D341Med (cell line): ENCODE results near the gene PPP1R2.

Experiments
- DNase-seq: peaks from one replicate; pipeline ENCODE4 v3.0.0; 2012; ENCODE audit warnings: low spot score

Gene PPP1R2

GRCh38 chr3:195565716-195566115 lies 22.6 kb upstream of the PPP1R2 start:
- DNase-seq, result no peak

GRCh38 chr3:195563317-195563716 lies 20.2 kb upstream of the PPP1R2 start:
- no peak for DNase-seq

- no peak for DNase-seq
Observed at GRCh38 chr3:195559723-195560409, 16.7 kb upstream of the PPP1R2 start.

GRCh38 chr3:195558602-195559001 lies 15.5 kb upstream of the PPP1R2 start:
- peak; percentile 63 for DNase-seq

- DNase-seq, result no peak
Observed at GRCh38 chr3:195557322-195557721, 14.2 kb upstream of the PPP1R2 start.

- no peak for DNase-seq
Observed at GRCh38 chr3:195556390-195556789, 13.3 kb upstream of the PPP1R2 start.

GRCh38 chr3:195555110-195555509 lies 12.0 kb upstream of the PPP1R2 start:
- DNase-seq, result no peak

GRCh38 chr3:195554458-195554857 lies 11.3 kb upstream of the PPP1R2 start:
- no peak for DNase-seq

- no peak for DNase-seq
Observed at GRCh38 chr3:195553268-195553667, 10.1 kb upstream of the PPP1R2 start.

- DNase-seq, result peak; percentile 66
Observed at GRCh38 chr3:195551381-195551978, 8.4 kb upstream of the PPP1R2 start.

- DNase-seq, result no peak
Observed at GRCh38 chr3:195550723-195551122, 7.6 kb upstream of the PPP1R2 start.

GRCh38 chr3:195549931-195550519 lies 6.9 kb upstream of the PPP1R2 start:
- no peak for DNase-seq

- no peak for DNase-seq
Observed at GRCh38 chr3:195548987-195549386, 5.9 kb upstream of the PPP1R2 start.

GRCh38 chr3:195548501-195548900 lies 5.4 kb upstream of the PPP1R2 start:
- no peak for DNase-seq

GRCh38 chr3:195548006-195548405 lies 4.9 kb upstream of the PPP1R2 start:
- no peak for DNase-seq

- DNase-seq, result no peak
Observed at GRCh38 chr3:195546130-195546560, 3.0 kb upstream of the PPP1R2 start.

- DNase-seq, result no peak
Observed at GRCh38 chr3:195544634-195545033, 1.5 kb upstream of the PPP1R2 start.

GRCh38 chr3:195544230-195544536 lies 1.1 kb upstream of the PPP1R2 start:
- DNase-seq, result no peak

GRCh38 chr3:195543500-195544229 lies 540 bp upstream of the PPP1R2 start:
- DNase-seq, result peak; percentile 51

- DNase-seq, result no peak
Observed at GRCh38 chr3:195542316-195542697, 818 bp downstream of the PPP1R2 start.

- no peak for DNase-seq
Observed at GRCh38 chr3:195540511-195540910, 2.6 kb downstream of the PPP1R2 start.

- DNase-seq, result no peak
Observed at GRCh38 chr3:195540027-195540426, 3.1 kb downstream of the PPP1R2 start.

GRCh38 chr3:195539479-195539878 lies 3.6 kb downstream of the PPP1R2 start:
- no peak for DNase-seq
